CD14-positive monocyte (primary cell): ENCODE results near the gene NME7. TPM values are rescaled to one million over a fixed set of nuclear protein-coding genes. Genes with fewer than 3 reads are reported as not detected.

Experiments used
- DNase-seq, 3 donors: peaks; one replicate each; pipeline ENCODE4 v3.0.0-alpha.2; 2011 to 2022
- H2AFZ ChIP-seq: 2 replicates; pipeline ENCODE4 v1.6.0; 2012; ENCODE audit warnings: mild to moderate bottlenecking, low read depth, low read length, inconsistent platforms; ENCODE audit not compliant: insufficient read depth, poor library complexity, severe bottlenecking
- H3K27ac ChIP-seq, 2 donors: 1 replicate in 1 of 2; 2 replicates in 1 of 2; pipeline ENCODE4 v1.5.1; 2012 to 2013; ENCODE audit warnings: low read length in 2 of 2, control low read depth in 1 of 2, inconsistent platforms in 1 of 2, low read depth in 1 of 2, mild to moderate bottlenecking in 1 of 2
- H3K27me3 ChIP-seq, 2 donors: one replicate each; pipeline versions ENCODE4 v1.6.0 to v1.6.1; 2011 to 2013; ENCODE audit warnings: low read length in 2 of 2; ENCODE audit not compliant: control insufficient read depth in 2 of 2, insufficient read depth in 2 of 2
- H3K36me3 ChIP-seq, 2 donors: replicated peaks in 1 of 2; 1 replicate in 1 of 2; 2 replicates in 1 of 2; pipeline versions ENCODE4 v1.5.1 to v1.6.1; 2012 to 2013; ENCODE audit warnings: low read length in 2 of 2, control low read depth in 1 of 2, inconsistent platforms in 1 of 2, mild to moderate bottlenecking in 1 of 2; ENCODE audit not compliant: insufficient read depth in 2 of 2, control insufficient read depth in 1 of 2
- H3K4me1 ChIP-seq, 2 donors: 1 replicate in 1 of 2; 2 replicates in 1 of 2; pipeline versions ENCODE4 v1.5.1 to v1.6.1; 2012 to 2013; ENCODE audit warnings: low read length in 2 of 2, control low read depth in 1 of 2, inconsistent platforms in 1 of 2, mild to moderate bottlenecking in 1 of 2, moderate library complexity in 1 of 2; ENCODE audit not compliant: insufficient read depth in 2 of 2, control insufficient read depth in 1 of 2
- H3K4me2 ChIP-seq: replicated peaks from 2 replicates; pipeline ENCODE3; 2012; ENCODE audit warnings: low read length, moderate library complexity, mild to moderate bottlenecking; ENCODE audit not compliant: poor library complexity, severe bottlenecking; ENCODE audit errors: extremely low read depth
- H3K4me3 ChIP-seq, 3 experiments: fragments of 200-600 bp in 1 of 3; sonication (generic) in 1 of 3; replicated peaks in 1 of 3; 1 replicate in 2 of 3; 2 replicates in 1 of 3; pipeline ENCODE4 v1.5.1; 2011 to 2013; ENCODE audit warnings: low read length in 3 of 3, mild to moderate bottlenecking in 3 of 3, control low read depth in 2 of 3, low read depth in 2 of 3, inconsistent platforms in 1 of 3, moderate library complexity in 1 of 3
- H3K79me2 ChIP-seq: 2 replicates; pipeline ENCODE4 v1.6.0; 2012; ENCODE audit warnings: mild to moderate bottlenecking, control low read depth, inconsistent platforms, low read length, moderate library complexity; ENCODE audit not compliant: insufficient read depth
- H3K9ac ChIP-seq: 2 replicates; pipeline ENCODE4 v1.6.0; 2017; ENCODE audit warnings: low read length, mild to moderate bottlenecking; ENCODE audit not compliant: insufficient read depth, poor library complexity, severe bottlenecking
- H3K9me3 ChIP-seq, 2 donors: replicated peaks in 1 of 2; 1 replicate in 1 of 2; 2 replicates in 1 of 2; pipeline versions ENCODE4 v1.5.1 to v1.6.1; 2012 to 2013; ENCODE audit warnings: low read length in 2 of 2, control low read depth in 1 of 2; ENCODE audit not compliant: control insufficient read depth in 1 of 2, insufficient read depth in 1 of 2
- H4K20me1 ChIP-seq: 2 replicates; pipeline ENCODE4 v1.6.0; 2012; ENCODE audit warnings: mild to moderate bottlenecking, low read length, control low read depth, moderate library complexity; ENCODE audit not compliant: insufficient read depth
- H3K27ac Mint-ChIP-seq, 7 donors: one replicate each; pipeline ENCODE4 v1.8.0; 2020; ENCODE audit warnings: mild to moderate bottlenecking in 7 of 7, mixed read lengths in 7 of 7, moderate library complexity in 6 of 7, inconsistent platforms in 2 of 7
- H3K27me3 Mint-ChIP-seq, 3 donors: one replicate each; pipeline ENCODE4 v1.8.0; 2021 to 2022; ENCODE audit warnings: low read depth in 3 of 3, mild to moderate bottlenecking in 3 of 3, mixed read lengths in 3 of 3, moderate library complexity in 3 of 3, inconsistent platforms in 1 of 3
- H3K36me3 Mint-ChIP-seq, 2 donors: one replicate each; pipeline ENCODE4 v1.8.0; 2020; ENCODE audit warnings: mixed read lengths in 2 of 2, inconsistent platforms in 1 of 2, mild to moderate bottlenecking in 1 of 2
- H3K4me1 Mint-ChIP-seq: one replicate; pipeline ENCODE4 v1.8.0; 2020; ENCODE audit warnings: mild to moderate bottlenecking, mixed read lengths
- H3K4me3 Mint-ChIP-seq, 2 donors: one replicate each; pipeline ENCODE4 v1.8.0; 2020; ENCODE audit warnings: mild to moderate bottlenecking in 2 of 2, mixed read lengths in 2 of 2, moderate library complexity in 1 of 2
- H3K9me3 Mint-ChIP-seq, 7 donors: one replicate each; pipeline ENCODE4 v1.8.0; 2020 to 2022; ENCODE audit warnings: mixed read lengths in 7 of 7, mild to moderate bottlenecking in 6 of 7, moderate library complexity in 6 of 7, inconsistent platforms in 2 of 7
- CTCF ChIP-seq: fragments of 200-600 bp; IDR thresholded peaks from one replicate; pipeline ENCODE4 v1.8.0; 2022; ENCODE audit warnings: antibody characterized with exemption, mild to moderate bottlenecking
- WGBS: methylation state at CpG from one replicate; pipeline ENCODE4 v1.1.5; 2013; ENCODE audit warnings: missing lambda C conversion rate; ENCODE audit not compliant: insufficient coverage; 5-methylcytosine and 5-hydroxymethylcytosine counted together
- intact Hi-C, 2 donors: fragments of 100-400 bp; cut with micrococcal nuclease; formaldehyde crosslinking; loops; one replicate each; pipeline versions ENCODE4 v1.15.0 to v1.15.1; 2023
- polyA plus RNA-seq, 3 donors: library from polyadenylated mRNA; depleted of rRNA in 1 of 3; unstranded in 2 of 3; stranded (reverse) in 1 of 3; fragments of 300-500 nt in 2 of 3; fragments of >200 nt in 1 of 3; fragmentation: Illumina TruSeq in 2 of 3; gene quantifications; 1 replicate in 2 of 3; 2 replicates in 1 of 3; pipeline ENCODE4 v1.2.3, GENCODE V29; 2012 to 2021

NME7 gene
- polyA plus RNA-seq, 3 donors: 3.5 to 8.0 (median 6.0) TPM

- peaks cover 6% of the 10 kb centered on the region for H3K4me1 Mint-ChIP-seq
- 80% methylated on average over 2 of the region's 2 CpGs for WGBS
- H3K27me3 ChIP-seq: no peaks in the 10 kb centered on the region
- no peak overlapping the region for H3K4me2 ChIP-seq
- no peaks in the 10 kb centered on the region for H3K36me3 Mint-ChIP-seq
- no peaks in the 10 kb centered on the region for H3K27me3 Mint-ChIP-seq
- H4K20me1 ChIP-seq: no peaks in the 10 kb centered on the region
- no peak overlapping the region for H3K27ac Mint-ChIP-seq
- H3K79me2 ChIP-seq: no peaks in the 10 kb centered on the region
- DNase-seq: no peak
- H3K27ac ChIP-seq: no peak overlapping the region
- no peak overlapping the region for H3K4me3 ChIP-seq
- peaks cover 0 to 2% (median 0%) of the 10 kb centered on the region in 7 donors for H3K9me3 Mint-ChIP-seq
- no peak for TF ChIP-seq CTCF
- H3K9me3 ChIP-seq: no peaks in the 10 kb centered on the region
- no peak overlapping the region for H3K9ac ChIP-seq
- H3K4me3 Mint-ChIP-seq: no peak overlapping the region
- intact Hi-C loops: loop anchor here in 1 of 2 donors (10.0 kb wide), 1 partner anchor 61 kb away; no protein-coding TSS in a partner anchor
- no peak overlapping the region for H2AFZ ChIP-seq
- H3K4me1 ChIP-seq: no peaks in the 10 kb centered on the region
- no peaks in the 10 kb centered on the region for H3K36me3 ChIP-seq
Observed at GRCh38 chr1:169295846-169296245, 71.8 kb downstream of the NME7 start.

DNA sequence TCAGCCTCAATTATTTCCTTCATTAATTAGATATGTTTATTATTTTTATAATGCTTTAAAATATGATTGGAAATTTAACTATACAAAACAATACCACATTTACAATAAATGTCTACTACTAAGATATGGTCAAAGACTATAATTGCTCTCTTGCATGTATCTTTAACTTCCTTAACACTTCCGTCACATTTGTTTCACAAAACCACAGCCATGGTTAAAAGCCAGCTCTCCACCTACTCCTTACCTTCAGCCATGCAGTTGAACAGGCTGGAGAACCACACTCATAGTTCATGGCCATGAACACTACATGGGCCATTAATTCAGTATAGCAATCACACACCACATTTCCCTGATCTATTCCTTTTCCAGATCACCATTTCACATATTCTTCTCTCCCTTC lies 72.2 kb downstream of the NME7 start:
- no peaks in the 10 kb centered on the region for H3K4me1 ChIP-seq
- TF ChIP-seq CTCF: no peak
- Mint-ChIP-seq H3K36me3 (no peaks in the 10 kb centered on the region), H3K9me3 (peaks cover 0 to 2% (median 0%) of the 10 kb centered on the region in 7 donors), H3K27me3 (no peaks in the 10 kb centered on the region), H3K27ac (no peak overlapping the region), H3K4me1 (peaks cover 6% of the 10 kb centered on the region), H3K4me3 (no peak overlapping the region)
- no peaks in the 10 kb centered on the region for H3K9me3 ChIP-seq
- 33% methylated on average over 1 of the region's 1 CpG for WGBS
- no peaks in the 10 kb centered on the region for H3K27me3 ChIP-seq
- H3K36me3 ChIP-seq: no peaks in the 10 kb centered on the region
- no peak overlapping the region for H2AFZ ChIP-seq
- intact Hi-C loops: loop anchor here in 1 of 2 donors (10.0 kb wide), 1 partner anchor 61 kb away; no protein-coding TSS in a partner anchor
- no peak overlapping the region for H3K27ac ChIP-seq
- H3K9ac ChIP-seq: no peak overlapping the region
- no peak for DNase-seq
- no peaks in the 10 kb centered on the region for H4K20me1 ChIP-seq
- H3K4me3 ChIP-seq: no peak overlapping the region
- no peaks in the 10 kb centered on the region for H3K79me2 ChIP-seq
- no peak overlapping the region for H3K4me2 ChIP-seq
